Right hindlimb (tissue), 1 donor: ENCODE data around the gene SCUBE1.

ENCODE experiments used
- DNase-seq: peaks from one replicate; pipeline ENCODE4 v3.0.0-alpha.2; 2018

The SCUBE1 gene

GRCh38 chr22:43343262-43343669 lies at the start of gene SCUBE1:
SCUBE1 (minus strand) TSS chr22:43343372; CDS start chr22:43343261, 111 bp downstream.
- peak; percentile 79 for DNase-seq

- no peak for DNase-seq
Observed at GRCh38 chr22:43392385-43392989, 49.3 kb upstream of the SCUBE1 start.

- DNase-seq: no peak
Observed at GRCh38 chr22:43391306-43391705, 48.1 kb upstream of the SCUBE1 start.

- no peak for DNase-seq
Observed at GRCh38 chr22:43390872-43391271, 47.7 kb upstream of the SCUBE1 start.

GRCh38 chr22:43390166-43390565 lies 47.0 kb upstream of the SCUBE1 start:
- no peak for DNase-seq

- DNase-seq: no peak
Observed at GRCh38 chr22:43389227-43389836, 46.2 kb upstream of the SCUBE1 start.

GRCh38 chr22:43388420-43388851 lies 45.3 kb upstream of the SCUBE1 start:
- peak; percentile 79 for DNase-seq

GRCh38 chr22:43387815-43388214 lies 44.6 kb upstream of the SCUBE1 start:
- DNase-seq: no peak

GRCh38 chr22:43385770-43386641 lies 42.8 kb upstream of the SCUBE1 start:
- DNase-seq: peak; percentile 89

- DNase-seq: no peak
Observed at GRCh38 chr22:43384863-43385262, 41.7 kb upstream of the SCUBE1 start.

- DNase-seq: no peak
Observed at GRCh38 chr22:43381693-43382092, 38.5 kb upstream of the SCUBE1 start.

- DNase-seq: peak; percentile 66
Observed at GRCh38 chr22:43377896-43378704, 34.9 kb upstream of the SCUBE1 start.

- peak; percentile 53 for DNase-seq
Observed at GRCh38 chr22:43377548-43377895, 34.4 kb upstream of the SCUBE1 start.

- no peak for DNase-seq
Observed at GRCh38 chr22:43376765-43377547, 33.8 kb upstream of the SCUBE1 start.

- no peak for DNase-seq
Observed at GRCh38 chr22:43375951-43376455, 32.8 kb upstream of the SCUBE1 start.

- DNase-seq: no peak
Observed at GRCh38 chr22:43370036-43370435, 26.9 kb upstream of the SCUBE1 start.

- DNase-seq: no peak
Observed at GRCh38 chr22:43365715-43366440, 22.7 kb upstream of the SCUBE1 start.

- DNase-seq: no peak
Observed at GRCh38 chr22:43364169-43364435, 20.9 kb upstream of the SCUBE1 start.

GRCh38 chr22:43363315-43364168 lies 20.4 kb upstream of the SCUBE1 start:
- no peak for DNase-seq

- DNase-seq: no peak
Observed at GRCh38 chr22:43360576-43360975, 17.4 kb upstream of the SCUBE1 start.

- DNase-seq: no peak
Observed at GRCh38 chr22:43356881-43357280, 13.7 kb upstream of the SCUBE1 start.
